ENCODE measurements around the gene ETV6. TPM values are rescaled to one million over a fixed set of nuclear protein-coding genes. Genes with fewer than 3 reads are reported as not detected.

ETV6 gene
- polyA plus RNA-seq, 2 of the 4 experiments (the other 2 are of a cell fraction): 4.0 to 7.0 TPM

- Histone ChIP-seq H3K4me3 (no peak overlapping the region), H3K4me1 (peaks cover 5% of the 10 kb centered on the region; the same call in 2 of the 3 replicates), H3K4me2 (no peak overlapping the region), H3K27ac (no peak overlapping the region), H3K9me3 (no peaks in the 10 kb centered on the region)
- ChIA-PET POLR2A (interaction anchor here (1.2 kb wide), 1 partner anchor 13 kb away, joined by 3 read pairs; no protein-coding TSS in a partner anchor), CTCF (interaction anchor here (0.6 to 1.0 kb wide), 2 partner anchors 70 to 277 kb away, joined by 3 to 4 read pairs; no protein-coding TSS in a partner anchor)
- TF ChIP-seq RAD21 (conservative IDR thresholded peaks at IDR 0.05 in 1 of 2, IDR thresholded peaks at IDR 0.05 in 1 of 2): no peak
- TF ChIP-seq CHD4 (IDR thresholded peaks at IDR 0.05; ENCODE audit: borderline replicate concordance): no peak
- TF ChIP-seq KDM1A (IDR thresholded peaks at IDR 0.05; ENCODE audit: low read depth): no peak
- no peak for TF ChIP-seq PBX3 (IDR thresholded peaks at IDR 0.05)
- TF ChIP-seq MAZ (IDR thresholded peaks at IDR 0.05; ENCODE audit: borderline replicate concordance, low read depth, low read length): no peak
- TF ChIP-seq RFX5 (IDR thresholded peaks at IDR 0.05): no peak
- TF ChIP-seq FOSB (CRISPR knock-in tag; IDR thresholded peaks at IDR 0.05): no peak
- no peak for TF ChIP-seq EHF (CRISPR knock-in tag; IDR thresholded peaks at IDR 0.05)
- no peak for TF ChIP-seq NR3C1 (IDR thresholded peaks at IDR 0.05)
- no peak for TF ChIP-seq POLR2AphosphoS2 (conservative IDR thresholded peaks at IDR 0.05; ENCODE audit: low read length)
- ATAC-seq (no peak), FAIRE-seq (no peak), DNase-seq (ENCODE audit: low read depth in 1 of 2, low spot score in 1 of 2) (no peak)
- 52% methylated on average over 1 of the region's 1 CpG for WGBS (ENCODE audit: missing lambda C conversion rate)
Measured at GRCh38 chr12:11645391-11645790, 4.1 kb upstream of the ETV6 start.

- H3K9me3 ChIP-seq: no peaks in the 10 kb centered on the region
- FAIRE-seq (peak; percentile 51), DNase-seq (ENCODE audit: low read depth in 1 of 2, low spot score in 1 of 2) (peak; percentile 82 to 87), ATAC-seq (peak; percentile 87 to 88)
- POLR2A ChIA-PET: interaction anchor here (0.6 to 2.4 kb wide), 10 partner anchors 10 to 703 kb away, joined by 3 to 14 read pairs (median 4); no protein-coding TSS in a partner anchor
- TF ChIP-seq RFX5 (IDR thresholded peaks at IDR 0.05) (no peak), TP53 (CRISPR knock-in tag; IDR thresholded peaks at IDR 0.05) (peak; percentile 46; the same call in 1 of the 2 replicates), BHLHE40 (IDR thresholded peaks at IDR 0.05; ENCODE audit: low read depth, low read length) (no peak), PBX3 (IDR thresholded peaks at IDR 0.05) (no peak), FOXS1 (CRISPR knock-in tag; IDR thresholded peaks at IDR 0.05) (0 out of 2 replicates have a peak, but pooled peaks have one; percentile 9), MAZ (IDR thresholded peaks at IDR 0.05; ENCODE audit: borderline replicate concordance, low read depth, low read length) (no peak), FOSL2 (IDR thresholded peaks at IDR 0.05) (no peak), FOSL2 (CRISPR knock-in tag; IDR thresholded peaks at IDR 0.05) (no peak), POLR2A (IDR thresholded peaks at IDR 0.05; ENCODE audit: low read length) (peak; percentile 47), ATOH8 (CRISPR knock-in tag; IDR thresholded peaks at IDR 0.05; ENCODE audit: low read depth) (no peak), MYC (IDR thresholded peaks at IDR 0.05; ENCODE audit: borderline replicate concordance, low read length) (0 out of 2 replicates have a peak, but pooled peaks have one; percentile 80), TFCP2L1 (CRISPR knock-in tag; IDR thresholded peaks at IDR 0.05) (0 out of 2 replicates have a peak, but pooled peaks have one; percentile 23), PHF8 (IDR thresholded peaks at IDR 0.05; ENCODE audit: borderline replicate concordance, low read depth) (peak; percentile 85), BCL3 (IDR thresholded peaks at IDR 0.05) (peak; percentile 80; the same call in 2 of the 3 replicates), CEBPB (IDR thresholded peaks at IDR 0.05) (peak; percentile 90 to 98), JUN (IDR thresholded peaks at IDR 0.05) (peak; percentile 87 to 88), RAD21 (conservative IDR thresholded peaks at IDR 0.05 in 1 of 2, IDR thresholded peaks at IDR 0.05 in 1 of 2) (peak; percentile 1 to 22; a peak in 1 of 5 replicates), MAX (IDR thresholded peaks at IDR 0.05) (peak; percentile 84), SMC3 (IDR thresholded peaks at IDR 0.05) (peak; percentile 16; the same call in 1 of the 3 replicates), CHD4 (IDR thresholded peaks at IDR 0.05; ENCODE audit: borderline replicate concordance) (no peak), HES2 (IDR thresholded peaks at IDR 0.05) (peak; percentile 33; the same call in 1 of the 2 replicates)
- CTCF ChIA-PET: no interaction called here
- under 1% methylated on average over 53 of the region's 58 CpGs for WGBS (ENCODE audit: missing lambda C conversion rate)
- H3K4me1 ChIP-seq: peaks cover 20% of the 10 kb centered on the region
- peak overlapping the region; percentile 92 for H3K4me2 ChIP-seq
- H3K27ac ChIP-seq: peak overlapping the region; percentile 90 to 100
- peak overlapping the region; percentile 95 for H3K4me3 ChIP-seq
Measured at GRCh38 chr12:11648514-11649412, 711 bp upstream of the ETV6 start.

All from A549 (cell line).